HEK293 (cell line): ENCODE measurements around the gene ITSN2.

Experiments
- BCL6B ChIP-seq: fragments of 450-650 bp; formaldehyde crosslinking; IDR thresholded peaks from 2 replicates; pipeline ENCODE4 v1.5.1; 2017; ENCODE audit warnings: missing biosample characterization, missing genetic modification characterization
- CTCF ChIP-seq: fragments of 450-650 bp; formaldehyde crosslinking; IDR thresholded peaks from 2 replicates; pipeline ENCODE4 v1.5.1; 2016; ENCODE audit warnings: missing biosample characterization, missing genetic modification characterization
- EGR2 ChIP-seq: fragments of 450-650 bp; formaldehyde crosslinking; IDR thresholded peaks from 2 replicates; pipeline ENCODE4 v1.5.1; 2016; ENCODE audit warnings: low read depth, missing biosample characterization, missing genetic modification characterization
- MYNN ChIP-seq: fragments of 450-650 bp; formaldehyde crosslinking; IDR thresholded peaks from 2 replicates; pipeline ENCODE4 v1.5.1; 2016; ENCODE audit warnings: missing biosample characterization, missing genetic modification characterization, borderline replicate concordance
- PBX3 ChIP-seq: sonication (generic); formaldehyde crosslinking; IDR thresholded peaks from 2 replicates; pipeline ENCODE4 v1.8.1; 2022; ENCODE audit warnings: mild to moderate bottlenecking, moderate library complexity, missing genetic modification reagents
- REST ChIP-seq: fragments of 450-650 bp; formaldehyde crosslinking; IDR thresholded peaks from 2 replicates; pipeline ENCODE4 v1.5.1; 2016; ENCODE audit warnings: missing biosample characterization, missing genetic modification characterization
- ZNF10 ChIP-seq: fragments of 450-650 bp; formaldehyde crosslinking; IDR thresholded peaks from 2 replicates; pipeline ENCODE4 v1.5.1; 2017; ENCODE audit warnings: missing biosample characterization, missing genetic modification characterization
- ZNF19 ChIP-seq: fragments of 450-650 bp; formaldehyde crosslinking; IDR thresholded peaks from 2 replicates; pipeline ENCODE4; 2016; ENCODE audit warnings: missing biosample characterization, missing genetic modification characterization, low read depth

- TF ChIP-seq BCL6B (tag by site-specific recombination) (no peak), MYNN (tag by site-specific recombination) (no peak), CTCF (tag by site-specific recombination) (no peak), EGR2 (tag by site-specific recombination) (no peak), REST (tag by site-specific recombination) (no peak), PBX3 (CRISPR knock-in tag) (no peak), ZNF19 (tag by site-specific recombination) (no peak), ZNF10 (tag by site-specific recombination) (no peak)
Measured at GRCh38 chr2:24237313-24237712, 123.0 kb downstream of the ITSN2 start.
